Thyroid gland (tissue), 4 donors: ENCODE results near the gene ZNF593OS. TPM values are rescaled to one million over a fixed set of nuclear protein-coding genes. Genes with fewer than 3 reads are reported as not detected.
A peak's percentile ranks its signal among the peaks of the same experiment; 100 is the strongest.

ENCODE experiments used
- DNase-seq, 2 donors: peaks; one replicate each; pipeline ENCODE4 v3.0.0-alpha.2; 2019
- H3K27ac ChIP-seq, 3 donors: fragments of 200-600 bp; sonication (generic); 1 replicate in 2 of 3; 2 replicates in 1 of 3; pipeline ENCODE4 v1.5.1; 2016 to 2019; ENCODE audit warnings: mild to moderate bottlenecking in 1 of 3, moderate library complexity in 1 of 3
- H3K27me3 ChIP-seq: fragments of 200-600 bp; sonication (generic); one replicate; pipeline ENCODE4 v1.5.1; 2019
- H3K36me3 ChIP-seq, 2 donors: fragments of 200-600 bp; sonication (generic); one replicate each; pipeline ENCODE4 v1.5.1; 2016 to 2019
- H3K4me1 ChIP-seq, 2 donors: fragments of 200-600 bp; sonication (generic); one replicate each; pipeline ENCODE4 v1.5.1; 2017 to 2019
- H3K4me3 ChIP-seq, 3 donors: fragments of 200-600 bp; sonication (generic); replicated peaks in 1 of 3; 1 replicate in 2 of 3; 2 replicates in 1 of 3; pipeline ENCODE4 v1.5.1; 2016; ENCODE audit warnings: mild to moderate bottlenecking in 1 of 3
- H3K9me3 ChIP-seq: fragments of 200-600 bp; sonication (generic); one replicate; pipeline ENCODE4 v1.5.1; 2017
- CTCF ChIP-seq, 6 experiments: fragments of 200-600 bp in 3 of 6; fragments of 450-650 bp in 3 of 6; sonication (generic) in 3 of 6; IDR thresholded peaks; one replicate each; pipeline ENCODE4 v1.5.1; 2016 to 2019; ENCODE audit warnings: antibody characterized with exemption in 6 of 6, mild to moderate bottlenecking in 2 of 6, inconsistent platforms in 1 of 6, moderate library complexity in 1 of 6
- POLR2A ChIP-seq, 2 donors: fragments of 450-650 bp; IDR thresholded peaks; one replicate each; pipeline ENCODE4 v1.6.1; 2017; ENCODE audit warnings: antibody characterized with exemption in 2 of 2, mild to moderate bottlenecking in 2 of 2, moderate library complexity in 1 of 2
- WGBS, 2 donors: methylation state at CpG; one replicate each; pipeline ENCODE4 v1.1.5; 2017; 5-methylcytosine and 5-hydroxymethylcytosine counted together
- intact Hi-C: fragments of 100-400 bp; cut with DNase I; formaldehyde crosslinking; loops from one replicate; pipeline ENCODE4 v1.15.1; 2023
- total RNA-seq, 4 donors: library from RNA; depleted of rRNA; stranded (reverse); fragments of >200 nt; gene quantifications; one replicate each; pipeline ENCODE4 v1.2.3, GENCODE V29; 2016

Gene ZNF593OS
- total RNA-seq, 4 donors from 2014 or later: 0.33 TPM; not detected in 3

GRCh38 chr1:26160527-26161414, 10.9 kb downstream of the ZNF593OS start:
- H3K36me3 ChIP-seq: no peaks in the 10 kb centered on the region
- H3K4me3 ChIP-seq: peak overlapping the region in 1 of 3 donors; percentile 49
- no peaks in the 10 kb centered on the region for H3K9me3 ChIP-seq
- H3K27me3 ChIP-seq: no peaks in the 10 kb centered on the region
- TF ChIP-seq POLR2A (IDR thresholded peaks at IDR 0.05) (no peak), CTCF (IDR thresholded peaks at IDR 0.05) (no peak)
- WGBS, 2 donors: 49 to 79% methylated on average over 7 to 10 of the region's 18 CpGs
- peak overlapping the region in 1 of 3 donors; percentile 45 for H3K27ac ChIP-seq
- intact Hi-C loops: loop anchor here (5.0 kb wide), 1 partner anchor 53 kb away; no protein-coding TSS in a partner anchor
- DNase-seq: no peak
- peaks cover 13 to 17% of the 10 kb centered on the region in 2 donors for H3K4me1 ChIP-seq

GRCh38 chr1:26159743-26160039, 11.9 kb downstream of the ZNF593OS start:
- no peaks in the 10 kb centered on the region for H3K9me3 ChIP-seq
- TF ChIP-seq POLR2A (IDR thresholded peaks at IDR 0.05): no peak
- TF ChIP-seq CTCF (IDR thresholded peaks at IDR 0.05): no peak
- DNase-seq: no peak
- peak overlapping the region in 1 of 3 donors; percentile 49 for H3K4me3 ChIP-seq
- 77 to 79% methylated on average over 4 of the region's 4 CpGs for WGBS, 2 donors
- peak overlapping the region in 1 of 3 donors; percentile 58 for H3K27ac ChIP-seq
- intact Hi-C loops: loop anchor here (5.0 to 10.0 kb wide), 2 partner anchors 52 to 265 kb away; no protein-coding TSS in a partner anchor
- H3K27me3 ChIP-seq: no peaks in the 10 kb centered on the region
- H3K36me3 ChIP-seq: no peaks in the 10 kb centered on the region
- H3K4me1 ChIP-seq: peaks cover 12 to 16% of the 10 kb centered on the region in 2 donors

- Histone ChIP-seq H3K4me3 (peak within 1 kb of the TSS in 1 of 3 donors; percentile 49), H3K36me3 (no peaks in the 10 kb centered on the region), H3K9me3 (no peaks in the 10 kb centered on the region), H3K27ac (peak within 1 kb of the TSS in 1 of 3 donors; percentile 58), H3K27me3 (no peaks in the 10 kb centered on the region), H3K4me1 (peaks cover 9 to 12% of the 10 kb centered on the region in 2 donors)
- no peak for TF ChIP-seq CTCF (IDR thresholded peaks at IDR 0.05)
- no peak for TF ChIP-seq POLR2A (IDR thresholded peaks at IDR 0.05)
- intact Hi-C loops: loop anchor here (10.0 kb wide), 1 partner anchor 264 kb away; no protein-coding TSS in a partner anchor
- no peak for DNase-seq
- WGBS, 2 donors: 57 to 69% methylated on average over 6 of the region's 6 CpGs
These were observed 12.5 kb downstream of the ZNF593OS start, which contains the start of gene FAM110D for GRCh38 chr1:26158908-26159742. Gene FAM110D (plus strand): TSS chr1:26159079. CDS start chr1:26161292, 2,213 bp downstream.

GRCh38 chr1:26158271-26158907, 13.2 kb downstream of the ZNF593OS start:
- no peak for TF ChIP-seq POLR2A (IDR thresholded peaks at IDR 0.05)
- no peak for TF ChIP-seq CTCF (IDR thresholded peaks at IDR 0.05)
- 84% methylated on average over 2 of the region's 5 CpGs for WGBS, 2 donors
- no peaks in the 10 kb centered on the region for H3K36me3 ChIP-seq
- peak overlapping the region in 1 of 3 donors; percentile 58 for H3K27ac ChIP-seq
- H3K4me1 ChIP-seq: peaks cover 5 to 12% of the 10 kb centered on the region in 2 donors
- H3K27me3 ChIP-seq: no peaks in the 10 kb centered on the region
- intact Hi-C loops: loop anchor here (10.0 kb wide), 1 partner anchor 264 kb away; no protein-coding TSS in a partner anchor
- H3K9me3 ChIP-seq: no peaks in the 10 kb centered on the region
- no peak for DNase-seq
- H3K4me3 ChIP-seq: peak overlapping the region in 1 of 3 donors; percentile 49
